NT2/D1 (cell line): ENCODE results near the gene EPHA4.

Experiments
- YY1 ChIP-seq: IDR thresholded peaks from 2 replicates; pipeline ENCODE4 v1.6.1; 2011; ENCODE audit not compliant: insufficient read length, insufficient read depth
- ZNF274 ChIP-seq: IDR thresholded peaks from 2 replicates; pipeline ENCODE4 v1.6.1; 2011; ENCODE audit warnings: mild to moderate bottlenecking, low read depth, low read length

DNA sequence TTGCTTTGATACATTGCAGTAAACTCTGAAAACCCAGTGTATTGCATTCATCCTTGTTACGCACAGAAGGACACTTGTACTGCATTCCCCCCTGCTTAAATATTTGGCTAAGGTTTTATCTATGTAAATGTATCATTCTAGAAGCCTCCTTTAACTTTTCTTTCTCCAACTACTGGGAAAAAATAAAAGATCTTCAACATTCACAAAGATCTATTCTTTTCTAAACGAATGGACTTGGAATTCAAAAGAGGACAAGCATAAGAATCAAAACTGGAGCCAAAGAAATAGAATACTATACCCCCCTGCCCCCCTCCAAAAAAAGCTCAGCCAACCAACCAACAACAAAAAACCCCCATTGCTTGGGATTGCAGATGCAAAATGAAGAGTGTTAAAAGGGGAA is 136.9 kb downstream of the EPHA4 start:
- TF ChIP-seq YY1 (no peak), ZNF274 (no peak)
